GM19099 (cell line): ENCODE data around the gene CFAP221.

Experiments
- POLR2A ChIP-seq: IDR thresholded peaks from 3 replicates; pipeline ENCODE4 v1.6.1; 2011; ENCODE audit warnings: low read depth; ENCODE audit not compliant: insufficient read length; ENCODE audit errors: extremely low read depth

CFAP221 gene

GRCh38 chr2:119641562-119642258, 97.5 kb downstream of the CFAP221 start:
- no peak for TF ChIP-seq POLR2A

GRCh38 chr2:119644186-119644585, 99.9 kb downstream of the CFAP221 start:
- no peak for TF ChIP-seq POLR2A

GRCh38 chr2:119645173-119645855, 101.1 kb downstream of the CFAP221 start:
- TF ChIP-seq POLR2A = no peak

GRCh38 chr2:119646149-119646548, 101.9 kb downstream of the CFAP221 start:
- TF ChIP-seq POLR2A = no peak

GRCh38 chr2:119647440-119648169, 103.4 kb downstream of the CFAP221 start:
- TF ChIP-seq POLR2A = no peak

GRCh38 chr2:119649364-119649917, 105.2 kb downstream of the CFAP221 start:
- no peak for TF ChIP-seq POLR2A

- TF ChIP-seq POLR2A = no peak
Measured at GRCh38 chr2:119650206-119650605, 106.0 kb downstream of the CFAP221 start.

GRCh38 chr2:119650846-119651370, 106.7 kb downstream of the CFAP221 start:
- no peak for TF ChIP-seq POLR2A

- TF ChIP-seq POLR2A = no peak
Measured at GRCh38 chr2:119657466-119658145, 113.4 kb downstream of the CFAP221 start.

- TF ChIP-seq POLR2A = no peak
Measured at GRCh38 chr2:119659601-119660342, 115.5 kb downstream of the CFAP221 start.

- TF ChIP-seq POLR2A = no peak
Measured at GRCh38 chr2:119660343-119660658, 116.1 kb downstream of the CFAP221 start.

GRCh38 chr2:119662297-119662696, 118.0 kb downstream of the CFAP221 start:
- TF ChIP-seq POLR2A = no peak

GRCh38 chr2:119668546-119668945, 124.3 kb downstream of the CFAP221 start:
- TF ChIP-seq POLR2A = no peak

GRCh38 chr2:119671016-119671415, 126.8 kb downstream of the CFAP221 start:
- no peak for TF ChIP-seq POLR2A
